Adrenal gland (tissue), 12 donors: Measurements from ENCODE around the gene PLAAT5. TPM values are rescaled to one million over a fixed set of nuclear protein-coding genes. Genes with fewer than 3 reads are reported as not detected.

Source experiments
- DNase-seq, 7 donors: peaks; one replicate each; pipeline ENCODE4 v3.0.0-alpha.2; 2019 to 2020
- H3K27ac ChIP-seq, 5 donors: fragments of 200-600 bp; sonication (generic) in 4 of 5; 1 replicate in 3 of 5; 2 replicates in 2 of 5; pipeline versions ENCODE4 v1.5.1 to v1.8.0; 2016 to 2020; ENCODE audit warnings: mild to moderate bottlenecking in 1 of 5
- H3K27me3 ChIP-seq: fragments of 200-600 bp; 2 replicates; pipeline ENCODE4 v1.8.0; 2021
- H3K36me3 ChIP-seq, 2 donors: fragments of 200-600 bp; replicated peaks in 1 of 2; 1 replicate in 1 of 2; 2 replicates in 1 of 2; pipeline versions ENCODE4 v1.5.1 to v1.8.0; 2018 to 2022
- H3K4me1 ChIP-seq, 2 donors: fragments of 200-600 bp; replicated peaks in 1 of 2; 1 replicate in 1 of 2; 2 replicates in 1 of 2; pipeline versions ENCODE4 v1.5.1 to v1.8.0; 2018 to 2021
- H3K4me3 ChIP-seq, 4 donors: fragments of 200-600 bp; sonication (generic) in 3 of 4; one replicate each; pipeline ENCODE4 v1.5.1; 2016 to 2018
- H3K9me3 ChIP-seq, 3 donors: fragments of 200-600 bp; sonication (generic) in 1 of 3; replicated peaks in 1 of 3; 1 replicate in 2 of 3; 2 replicates in 1 of 3; pipeline versions ENCODE4 v1.5.1 to v1.8.0; 2016 to 2021
- CTCF ChIP-seq, 6 experiments: fragments of 450-650 bp in 4 of 6; fragments of 200-600 bp in 2 of 6; sonication (generic) in 1 of 6; IDR thresholded peaks; 1 replicate in 5 of 6; 2 replicates in 1 of 6; pipeline versions ENCODE4 v1.5.1 to v1.8.0; 2016 to 2021; ENCODE audit warnings: antibody characterized with exemption in 6 of 6, mild to moderate bottlenecking in 2 of 6, moderate library complexity in 1 of 6
- POLR2A ChIP-seq, 2 donors: fragments of 450-650 bp; IDR thresholded peaks; one replicate each; pipeline ENCODE4 v1.6.1; 2017; ENCODE audit warnings: antibody characterized with exemption in 2 of 2, mild to moderate bottlenecking in 2 of 2, moderate library complexity in 1 of 2
- WGBS, 4 donors: extraction: QIAGEN DNeasy Blood & Tissue Kit in 2 of 4; methylation state at CpG; one replicate each; pipeline versions ENCODE4 v1.1.5 to v1.1.7; 2013 to 2017; 5-methylcytosine and 5-hydroxymethylcytosine counted together
- intact Hi-C, 2 donors: fragments of 100-400 bp; cut with DNase I; formaldehyde crosslinking; loops; one replicate each; pipeline versions ENCODE4 v1.14.1 to v1.15.0; 2022 to 2023
- polyA plus RNA-seq, 3 donors: library from polyadenylated mRNA; stranded (reverse); fragments of 200-250 nt in 2 of 3; fragments of 350-450 nt in 1 of 3; fragmentation: Illumina TruSeq in 1 of 3; extraction: RNeasy Lipid Tissue Mini Kit (QIAGEN cat#74804) in 1 of 3; gene quantifications; one replicate each; pipeline ENCODE4 v1.2.3, GENCODE V29; 2013 to 2014
- total RNA-seq, 9 donors: library from RNA; depleted of rRNA in 4 of 9; stranded (reverse); fragments of >200 nt in 4 of 9; fragments of 120-200 nt in 1 of 9; fragmentation: NEBNext Ultra II Directional in 1 of 9; extraction: Animal tissue kit (Norgen Biotek cat#: 25700) in 1 of 9; gene quantifications; one replicate each; pipeline versions ENCODE4 v1.1.0 to v1.2.4, GENCODE V29; 2013 to 2023
- donor health status: healthy with polysubstance abuse.
- donor health status: Bipolar disorder and iron deficiency.
- donor health status: DM: yes; HTN: yes; CAD: no.
- donor health status: DM: no; HTN: no; CAD: no.
- donor health status: DM: no; HTN: no; CAD: no.
- donor health status: DM: yes; HTN: yes; CAD: no.

The PLAAT5 gene
- total and polyA plus RNA-seq, 12 donors = 0.64 to 8.1 (median 1.3) TPM; not detected in 2

- TF ChIP-seq CTCF (IDR thresholded peaks at IDR 0.05) (no peak), POLR2A (IDR thresholded peaks at IDR 0.05) (no peak)
- H3K27ac ChIP-seq = no peak overlapping the region
- H3K9me3 ChIP-seq = no peaks in the 10 kb centered on the region
- no peak overlapping the region for H3K4me3 ChIP-seq
- no peaks in the 10 kb centered on the region for H3K27me3 ChIP-seq
- WGBS, 4 donors = 9 to 42% (median 29%) methylated on average over 1 of the region's 1 CpG
- no peaks in the 10 kb centered on the region for H3K36me3 ChIP-seq
- H3K4me1 ChIP-seq = no peaks in the 10 kb centered on the region
- intact Hi-C loops = no loop called here
- DNase-seq = no peak
Observed at GRCh38 chr11:63518548-63518947, 27.6 kb upstream of the PLAAT5 start.

GRCh38 chr11:63517156-63517555 is 26.2 kb upstream of the PLAAT5 start:
- H3K4me1 ChIP-seq = no peaks in the 10 kb centered on the region
- H3K4me3 ChIP-seq = no peak overlapping the region
- intact Hi-C loops = no loop called here
- no peak for TF ChIP-seq POLR2A (IDR thresholded peaks at IDR 0.05)
- no peak for TF ChIP-seq CTCF (IDR thresholded peaks at IDR 0.05)
- H3K36me3 ChIP-seq = no peaks in the 10 kb centered on the region
- no peaks in the 10 kb centered on the region for H3K9me3 ChIP-seq
- no peak for DNase-seq
- H3K27me3 ChIP-seq = no peaks in the 10 kb centered on the region
- no peak overlapping the region for H3K27ac ChIP-seq
- 89 to 96% (median 93%) methylated on average over 5 of the region's 5 CpGs for WGBS, 4 donors

- Histone ChIP-seq H3K4me3 (no peak overlapping the region), H3K27me3 (no peaks in the 10 kb centered on the region), H3K27ac (no peak overlapping the region), H3K9me3 (no peaks in the 10 kb centered on the region), H3K36me3 (no peaks in the 10 kb centered on the region), H3K4me1 (no peaks in the 10 kb centered on the region)
- no peak for TF ChIP-seq POLR2A (IDR thresholded peaks at IDR 0.05)
- TF ChIP-seq CTCF (IDR thresholded peaks at IDR 0.05) = no peak
- DNase-seq = no peak
- intact Hi-C loops = no loop called here
- WGBS, 4 donors = 89 to 97% (median 96%) methylated on average over 5 to 6 of the region's 6 CpGs
Observed at GRCh38 chr11:63516109-63516508, 25.1 kb upstream of the PLAAT5 start.

- 79 to 92% (median 87%) methylated on average over 7 of the region's 7 CpGs for WGBS, 4 donors
- no peak for DNase-seq
- no peaks in the 10 kb centered on the region for H3K4me1 ChIP-seq
- no peak overlapping the region for H3K27ac ChIP-seq
- no peaks in the 10 kb centered on the region for H3K27me3 ChIP-seq
- TF ChIP-seq POLR2A (IDR thresholded peaks at IDR 0.05) (no peak), CTCF (IDR thresholded peaks at IDR 0.05) (no peak)
- no peak overlapping the region for H3K4me3 ChIP-seq
- intact Hi-C loops = no loop called here
- no peaks in the 10 kb centered on the region for H3K36me3 ChIP-seq
- H3K9me3 ChIP-seq = no peaks in the 10 kb centered on the region
Observed at GRCh38 chr11:63512816-63513215, 21.8 kb upstream of the PLAAT5 start.
